ENCODE results near the gene RNF208.

Gene RNF208

DNA sequence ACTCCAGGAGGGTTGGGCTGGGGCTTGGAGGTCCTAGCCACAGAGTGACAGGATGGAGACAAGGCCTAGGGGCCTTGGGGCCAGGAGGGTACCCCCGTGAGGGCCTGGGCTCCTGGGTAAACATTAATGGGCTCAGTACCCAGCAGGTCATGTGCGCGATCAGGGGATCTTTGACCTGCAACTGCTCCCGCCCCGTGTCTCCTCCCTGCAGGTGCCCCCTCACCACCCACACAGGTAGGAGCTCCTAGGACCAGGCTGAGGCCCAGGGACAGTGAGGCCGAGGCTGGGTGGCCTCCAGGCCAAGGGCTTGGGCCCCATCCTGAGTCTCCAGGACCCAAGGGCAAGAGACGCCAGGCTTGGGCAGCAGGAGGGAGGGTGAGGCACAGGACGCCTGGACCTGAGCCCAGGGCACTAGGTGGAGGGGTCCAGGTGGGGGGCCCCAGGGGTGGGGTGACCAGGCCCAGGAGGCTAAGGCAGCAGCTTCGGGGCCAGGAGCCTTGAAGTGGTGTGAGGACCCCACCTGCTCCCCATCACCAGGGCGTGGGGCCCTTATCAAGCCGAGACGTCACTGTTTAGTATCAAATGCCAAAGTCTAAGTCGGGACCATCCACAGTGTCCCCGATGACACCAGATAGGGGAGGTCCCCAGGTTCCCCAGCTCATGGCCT, 8.8 kb upstream of the RNF208 start, which contains the start of gene SLC34A3:
Gene SLC34A3 (plus strand): TSS at position 197 of the 667 bp plus-strand sequence. CDS start 802 bp downstream, outside the sequence.
- no peaks in the 10 kb centered on the region for H3K4me1 ChIP-seq (ENCODE audit: control insufficient read depth, insufficient read depth, low read length)
- no peaks in the 10 kb centered on the region for H3K9me3 ChIP-seq (ENCODE audit: control insufficient read depth, insufficient read depth, low read depth, low read length)
- H3K36me3 ChIP-seq (ENCODE audit: control insufficient read depth in 2 of 2, insufficient read depth in 1 of 2, low read length in 2 of 2): no peaks in the 10 kb centered on the region
- ChIA-PET POLR2A (interaction anchor here (0.8 to 17.2 kb wide), 3 partner anchors 10 to 23 kb away, joined by 3 to 304 read pairs (median 234); partner anchors contain the start of genes NDOR1, TMEM203, TPRN and TUBB4B), CTCF (interaction anchor here (0.6 kb wide), 1 partner anchor 106 kb away, joined by 3 read pairs; no protein-coding TSS in a partner anchor)
- no peak within 1 kb of the TSS for H3K4me3 ChIP-seq (ENCODE audit: low read depth, low read length)
- no peak for TF ChIP-seq YY1 (tag by site-specific recombination; IDR thresholded peaks at IDR 0.05)
- peak; percentile 52; the same call in 1 of the 2 replicates for TF ChIP-seq GLIS2 (tag by site-specific recombination; IDR thresholded peaks at IDR 0.05)
- TF ChIP-seq ZNF391 (tag by site-specific recombination; IDR thresholded peaks at IDR 0.05; ENCODE audit: borderline replicate concordance, low read depth): no peak
- TF ChIP-seq SP3 (tag by site-specific recombination; IDR thresholded peaks at IDR 0.05): peak; percentile 24; the same call in 1 of the 2 replicates
- TF ChIP-seq WT1 (tag by site-specific recombination; IDR thresholded peaks at IDR 0.05): no peak
- no peak for TF ChIP-seq ZFP3 (tag by site-specific recombination; IDR thresholded peaks at IDR 0.05; ENCODE audit: low read depth)
- no peak for TF ChIP-seq ZNF157 (tag by site-specific recombination; IDR thresholded peaks at IDR 0.05)
- TF ChIP-seq ZNF26 (tag by site-specific recombination; IDR thresholded peaks at IDR 0.05): no peak
- H3K27ac ChIP-seq (ENCODE audit: extremely low read depth, low read depth, low read length): no peak within 1 kb of the TSS

DNA sequence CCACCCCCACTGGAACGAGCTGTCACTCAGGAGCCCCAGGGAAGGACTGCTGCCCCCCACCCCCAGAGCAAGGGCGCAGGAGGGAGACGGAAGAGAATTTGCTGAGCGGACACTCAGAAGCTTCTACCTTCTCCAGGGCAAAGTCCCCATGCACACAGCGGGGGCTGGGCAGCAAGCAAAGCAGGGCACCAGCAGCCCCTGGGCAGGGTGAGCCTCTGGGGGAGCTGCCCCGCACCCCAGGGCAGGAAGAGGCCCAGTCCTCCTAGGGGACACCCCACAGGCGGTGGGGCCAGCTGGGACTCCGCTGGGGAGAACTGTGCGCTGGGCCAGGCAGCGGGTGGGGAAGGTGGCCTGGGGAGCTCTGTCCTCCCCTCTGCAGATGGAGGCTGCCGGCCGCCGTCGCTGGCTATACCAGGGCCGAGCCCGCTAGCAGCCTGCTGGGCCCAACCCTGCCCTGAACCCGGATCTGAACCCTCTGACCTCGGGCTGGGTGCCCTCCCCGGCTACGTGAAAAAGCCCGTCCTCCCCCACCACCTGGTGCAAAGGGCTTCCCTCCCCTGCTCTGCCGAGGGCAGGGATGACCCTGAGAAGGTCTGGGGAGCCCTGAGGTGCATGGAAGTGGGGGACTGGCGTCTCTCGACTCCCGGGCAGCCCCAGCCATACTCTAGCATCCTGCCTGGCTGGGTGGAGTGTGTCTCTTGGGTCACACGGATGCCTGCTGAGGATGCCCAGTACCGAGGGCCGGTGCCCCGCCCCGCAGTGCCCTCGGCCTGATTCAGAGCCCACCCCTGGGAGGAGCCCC, 8.1 kb upstream of the RNF208 start:
- Histone ChIP-seq H3K9me3 (ENCODE audit: control insufficient read depth, insufficient read depth, low read depth, low read length) (no peaks in the 10 kb centered on the region), H3K4me1 (ENCODE audit: control insufficient read depth, insufficient read depth, low read length) (no peaks in the 10 kb centered on the region), H3K27ac (ENCODE audit: extremely low read depth, low read depth, low read length) (no peak overlapping the region), H3K4me3 (ENCODE audit: low read depth, low read length) (no peak overlapping the region), H3K36me3 (ENCODE audit: control insufficient read depth in 2 of 2, insufficient read depth in 1 of 2, low read length in 2 of 2) (no peaks in the 10 kb centered on the region)
- CTCF ChIA-PET: interaction anchor here (0.6 to 5.6 kb wide), 7 partner anchors 50 to 332 kb away, joined by 3 to 69 read pairs (median 3); partner anchors contain the start of gene NPDC1
- POLR2A ChIA-PET: interaction anchor here (0.6 to 17.2 kb wide), 6 partner anchors 11 to 160 kb away, joined by 3 to 304 read pairs (median 8); partner anchors contain the start of genes NDOR1, SAPCD2, SSNA1 and TMEM203
- TF ChIP-seq ZNF561 (tag by site-specific recombination; IDR thresholded peaks at IDR 0.05; ENCODE audit: borderline replicate concordance): no peak
- TF ChIP-seq HIC1 (tag by site-specific recombination; IDR thresholded peaks at IDR 0.05): no peak
- TF ChIP-seq ZNF529 (tag by site-specific recombination; IDR thresholded peaks at IDR 0.05; ENCODE audit: insufficient replicate concordance): no peak
- no peak for TF ChIP-seq ZNF311 (tag by site-specific recombination; IDR thresholded peaks at IDR 0.05; ENCODE audit: borderline replicate concordance)
- peak; percentile 86 for TF ChIP-seq ZIC2 (tag by site-specific recombination; IDR thresholded peaks at IDR 0.05)
- TF ChIP-seq, protein P1, sequence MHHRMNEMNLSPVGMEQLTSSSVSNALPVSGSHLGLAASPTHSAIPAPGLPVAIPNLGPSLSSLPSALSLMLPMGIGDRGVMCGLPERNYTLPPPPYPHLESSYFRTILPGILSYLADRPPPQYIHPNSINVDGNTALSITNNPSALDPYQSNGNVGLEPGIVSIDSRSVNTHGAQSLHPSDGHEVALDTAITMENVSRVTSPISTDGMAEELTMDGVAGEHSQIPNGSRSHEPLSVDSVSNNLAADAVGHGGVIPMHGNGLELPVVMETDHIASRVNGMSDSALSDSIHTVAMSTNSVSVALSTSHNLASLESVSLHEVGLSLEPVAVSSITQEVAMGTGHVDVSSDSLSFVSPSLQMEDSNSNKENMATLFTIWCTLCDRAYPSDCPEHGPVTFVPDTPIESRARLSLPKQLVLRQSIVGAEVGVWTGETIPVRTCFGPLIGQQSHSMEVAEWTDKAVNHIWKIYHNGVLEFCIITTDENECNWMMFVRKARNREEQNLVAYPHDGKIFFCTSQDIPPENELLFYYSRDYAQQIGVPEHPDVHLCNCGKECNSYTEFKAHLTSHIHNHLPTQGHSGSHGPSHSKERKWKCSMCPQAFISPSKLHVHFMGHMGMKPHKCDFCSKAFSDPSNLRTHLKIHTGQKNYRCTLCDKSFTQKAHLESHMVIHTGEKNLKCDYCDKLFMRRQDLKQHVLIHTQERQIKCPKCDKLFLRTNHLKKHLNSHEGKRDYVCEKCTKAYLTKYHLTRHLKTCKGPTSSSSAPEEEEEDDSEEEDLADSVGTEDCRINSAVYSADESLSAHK (tag by site-specific recombination; IDR thresholded peaks at IDR 0.05): no peak
- TF ChIP-seq ZNF600 (tag by site-specific recombination; IDR thresholded peaks at IDR 0.05): peak; percentile 80
- no peak for TF ChIP-seq ZNF707 (tag by site-specific recombination; IDR thresholded peaks at IDR 0.05)
- TF ChIP-seq GLIS1 (tag by site-specific recombination; IDR thresholded peaks at IDR 0.05): peak; percentile 67
- TF ChIP-seq PRDM10 (tag by site-specific recombination; IDR thresholded peaks at IDR 0.05): peak; percentile 59
- TF ChIP-seq KLF1 (tag by site-specific recombination; IDR thresholded peaks at IDR 0.05): peak; percentile 44
- TF ChIP-seq, protein P2, sequence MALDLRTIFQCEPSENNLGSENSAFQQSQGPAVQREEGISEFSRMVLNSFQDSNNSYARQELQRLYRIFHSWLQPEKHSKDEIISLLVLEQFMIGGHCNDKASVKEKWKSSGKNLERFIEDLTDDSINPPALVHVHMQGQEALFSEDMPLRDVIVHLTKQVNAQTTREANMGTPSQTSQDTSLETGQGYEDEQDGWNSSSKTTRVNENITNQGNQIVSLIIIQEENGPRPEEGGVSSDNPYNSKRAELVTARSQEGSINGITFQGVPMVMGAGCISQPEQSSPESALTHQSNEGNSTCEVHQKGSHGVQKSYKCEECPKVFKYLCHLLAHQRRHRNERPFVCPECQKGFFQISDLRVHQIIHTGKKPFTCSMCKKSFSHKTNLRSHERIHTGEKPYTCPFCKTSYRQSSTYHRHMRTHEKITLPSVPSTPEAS (tag by site-specific recombination; IDR thresholded peaks at IDR 0.05): no peak
- no peak for TF ChIP-seq ZNF837 (tag by site-specific recombination; IDR thresholded peaks at IDR 0.05)

Measured in HEK293 (cell line).